ENCODE results near the gene KCNJ11.
A peak's percentile ranks its signal among the peaks of the same experiment; 100 is the strongest.

KCNJ11 gene

GRCh38 chr11:17375547-17375946 lies 12.9 kb downstream of the KCNJ11 start:
- TF ChIP-seq CTCF (IDR thresholded peaks at IDR 0.05; ENCODE audit: low read depth, low read length) = no peak
- in situ Hi-C loops (cut with HindIII; ENCODE audit: low sequenced_read_pairs) = no loop called here
- no peak for DNase-seq (ENCODE audit: low read depth, low spot score)

DNA sequence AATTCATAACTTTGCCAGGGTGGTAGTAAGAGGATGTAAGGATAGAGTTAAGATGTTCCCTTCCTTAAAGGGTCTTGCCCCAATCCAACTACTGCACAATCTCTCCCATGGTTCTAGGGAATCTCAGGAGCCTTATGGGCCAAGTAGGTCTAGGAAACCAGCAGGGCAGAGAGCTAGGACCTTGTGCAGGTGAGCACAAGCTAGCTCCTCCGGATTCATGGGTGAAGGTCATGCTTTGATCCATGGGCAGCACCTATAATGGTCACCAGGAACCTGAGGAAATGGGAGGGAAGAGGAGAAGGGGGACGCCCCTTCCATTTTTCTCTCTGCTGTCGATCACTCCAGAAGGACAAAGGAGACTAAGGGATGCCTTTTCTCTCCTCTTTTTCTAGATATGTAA lies 16.8 kb downstream of the KCNJ11 start:
- no peak for TF ChIP-seq CTCF (IDR thresholded peaks at IDR 0.05; ENCODE audit: low read depth, low read length)
- in situ Hi-C loops (cut with HindIII; ENCODE audit: low sequenced_read_pairs) = no loop called here
- no peak overlapping the region for H3K4me3 ChIP-seq (ENCODE audit: low read depth, low read length)
- DNase-seq (ENCODE audit: low read depth, low spot score) = peak; percentile 61

More at GRCh38 chr11:17375547-17375946, 12.9 kb downstream of the KCNJ11 start:
- no peak overlapping the region for H3K4me3 ChIP-seq (ENCODE audit: low read depth, low read length)

DNA sequence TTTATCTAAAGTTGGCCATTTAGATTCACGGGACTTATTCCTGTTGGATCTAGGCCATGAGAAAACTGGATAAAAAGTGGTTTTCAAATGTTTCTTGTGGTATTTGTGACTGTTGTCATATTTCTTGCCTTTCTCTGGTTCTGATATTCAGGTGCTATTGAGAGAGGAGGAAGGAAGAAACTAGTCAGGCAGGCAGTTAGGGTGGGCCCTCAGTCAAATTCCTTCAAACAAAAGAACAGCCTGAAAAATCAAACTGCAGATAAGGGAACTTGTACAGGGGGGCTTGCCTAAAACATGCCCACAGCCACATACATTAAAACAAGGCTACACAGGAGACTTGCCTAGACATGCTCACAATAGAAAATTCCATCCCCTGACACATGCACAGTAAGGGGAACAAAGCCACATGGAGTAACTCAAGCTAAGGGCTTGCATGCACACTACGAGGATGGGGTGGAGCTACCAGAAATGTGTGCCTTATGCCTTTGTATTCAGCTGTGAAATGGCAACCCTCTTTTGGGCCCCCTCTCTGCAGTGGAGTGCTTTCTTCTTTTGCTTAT lies 18.7 kb downstream of the KCNJ11 start:
- in situ Hi-C loops (cut with HindIII; ENCODE audit: low sequenced_read_pairs) = no loop called here

DNA sequence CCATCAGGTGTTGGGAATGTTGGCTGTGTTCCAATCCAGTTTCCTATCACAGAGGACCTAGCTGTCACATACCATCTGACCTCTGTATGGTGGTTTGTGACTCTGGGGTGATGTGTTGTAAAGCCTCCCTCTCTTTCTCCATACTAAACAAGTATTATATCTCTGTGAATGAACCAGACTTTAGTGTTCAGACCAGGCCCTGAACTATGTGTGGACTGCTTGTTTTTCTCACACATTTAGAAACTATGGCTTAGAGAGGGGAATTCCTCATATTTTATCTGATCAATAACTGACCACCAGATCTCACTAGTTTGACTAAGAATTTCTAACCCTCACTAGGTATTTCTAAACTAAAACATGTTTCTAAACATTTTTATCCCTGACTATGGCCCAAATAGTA lies 19.4 kb downstream of the KCNJ11 start:
- in situ Hi-C loops (cut with HindIII; ENCODE audit: low sequenced_read_pairs) = no loop called here
- DNase-seq (ENCODE audit: low read depth, low spot score) = no peak
- no peak for TF ChIP-seq CTCF (IDR thresholded peaks at IDR 0.05; ENCODE audit: low read depth, low read length)
- H3K4me3 ChIP-seq (ENCODE audit: low read depth, low read length) = no peak overlapping the region

More for the DNA sequence above, 18.7 kb downstream of the KCNJ11 start:
- DNase-seq (ENCODE audit: low read depth, low spot score) = no peak
- H3K4me3 ChIP-seq (ENCODE audit: low read depth, low read length) = no peak overlapping the region
- no peak for TF ChIP-seq CTCF (IDR thresholded peaks at IDR 0.05; ENCODE audit: low read depth, low read length)

GRCh38 chr11:17368551-17368950 lies 19.9 kb downstream of the KCNJ11 start:
- in situ Hi-C loops (cut with HindIII; ENCODE audit: low sequenced_read_pairs) = no loop called here
- TF ChIP-seq CTCF (IDR thresholded peaks at IDR 0.05; ENCODE audit: low read depth, low read length) = no peak

DNA sequence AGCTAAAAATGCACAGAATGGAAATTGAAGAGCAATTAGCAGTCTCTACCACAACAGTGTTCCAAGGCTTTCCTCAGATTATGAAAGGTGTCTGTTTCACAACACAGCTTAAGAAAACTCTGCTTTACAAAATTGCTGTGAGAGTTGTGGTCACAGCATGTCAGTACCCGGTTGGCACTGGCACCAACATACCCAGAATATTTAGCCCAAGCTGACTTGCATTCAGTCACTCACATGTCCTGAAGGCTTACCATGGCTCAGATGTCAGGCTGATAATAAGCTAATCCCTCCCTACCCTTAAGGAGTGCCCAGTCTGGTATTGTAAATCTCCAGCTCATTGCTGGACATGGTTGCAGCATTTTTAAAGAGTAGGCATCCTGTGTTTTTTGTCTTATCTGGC lies 22.0 kb downstream of the KCNJ11 start:
- TF ChIP-seq CTCF (IDR thresholded peaks at IDR 0.05; ENCODE audit: low read depth, low read length) = no peak
- DNase-seq (ENCODE audit: low read depth, low spot score) = no peak
- in situ Hi-C loops (cut with HindIII; ENCODE audit: low sequenced_read_pairs) = no loop called here
- no peak overlapping the region for H3K4me3 ChIP-seq (ENCODE audit: low read depth, low read length)

More at GRCh38 chr11:17368551-17368950, 19.9 kb downstream of the KCNJ11 start:
- no peak for DNase-seq (ENCODE audit: low read depth, low spot score)
- no peak overlapping the region for H3K4me3 ChIP-seq (ENCODE audit: low read depth, low read length)
